Measurements from ENCODE around the gene EML6.
A peak's percentile ranks its signal among the peaks of the same experiment; 100 is the strongest.

The EML6 gene

GRCh38 chr2:54950811-54951210 lies 227.3 kb downstream of the EML6 start:
- no peak for DNase-seq

GRCh38 chr2:54952425-54952824 lies 229.0 kb downstream of the EML6 start:
- DNase-seq: no peak

DNA sequence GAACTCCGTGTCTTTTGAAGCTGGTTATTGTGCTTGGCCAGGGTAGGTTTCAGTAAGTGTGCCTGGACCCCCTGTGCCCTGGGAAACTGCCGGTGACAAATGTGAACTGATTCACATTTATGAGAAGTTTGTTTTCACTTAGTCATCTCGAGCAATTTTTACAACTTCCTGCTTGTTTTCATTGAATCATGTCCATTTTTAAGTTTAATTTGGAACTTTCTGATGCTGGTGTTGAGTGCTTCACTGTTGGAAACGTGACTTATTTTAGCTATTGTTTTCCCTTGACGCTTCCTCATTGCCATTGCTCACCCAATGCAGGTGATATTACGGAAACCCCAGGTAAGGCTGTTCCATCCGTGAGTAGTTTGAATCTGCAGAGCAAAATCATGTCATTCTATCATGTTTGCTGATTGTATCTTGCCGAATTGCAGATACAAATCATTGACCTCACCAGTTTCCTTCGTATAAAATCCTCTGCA lies 229.6 kb downstream of the EML6 start:
- DNase-seq: no peak

DNA sequence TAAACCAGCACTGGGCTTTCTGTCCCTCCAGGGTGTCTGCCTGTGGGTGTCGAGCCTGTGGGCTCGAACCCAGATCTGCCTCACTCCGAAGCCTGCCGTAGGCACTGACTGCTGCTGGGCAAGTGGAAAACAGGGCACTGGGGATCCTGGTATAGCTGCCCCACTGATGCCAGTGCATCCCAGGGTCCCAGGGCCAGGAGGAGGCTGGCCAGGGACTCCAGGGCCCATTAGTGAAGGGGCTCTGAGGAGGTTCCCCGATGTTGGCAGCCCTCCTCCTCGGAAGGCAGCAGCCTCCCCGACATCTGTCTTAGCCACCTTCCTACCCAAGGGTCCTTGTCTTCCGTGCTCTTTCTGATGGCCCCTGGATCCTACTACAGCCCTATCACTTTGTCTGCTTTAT lies 230.7 kb downstream of the EML6 start:
- DNase-seq: no peak

GRCh38 chr2:54954705-54955357 lies 231.4 kb downstream of the EML6 start:
- DNase-seq: peak; percentile 57

- DNase-seq: peak; percentile 41
Observed at GRCh38 chr2:54955358-54956110, 232.1 kb downstream of the EML6 start.

GRCh38 chr2:54956111-54956627 lies 232.7 kb downstream of the EML6 start:
- peak; percentile 94 for DNase-seq

- peak; percentile 82 for DNase-seq
Observed at GRCh38 chr2:54957321-54957999, 234.0 kb downstream of the EML6 start.

GRCh38 chr2:54958717-54959371 lies 235.4 kb downstream of the EML6 start:
- no peak for DNase-seq

- no peak for DNase-seq
Observed at GRCh38 chr2:54960164-54960563, 236.7 kb downstream of the EML6 start.

DNA sequence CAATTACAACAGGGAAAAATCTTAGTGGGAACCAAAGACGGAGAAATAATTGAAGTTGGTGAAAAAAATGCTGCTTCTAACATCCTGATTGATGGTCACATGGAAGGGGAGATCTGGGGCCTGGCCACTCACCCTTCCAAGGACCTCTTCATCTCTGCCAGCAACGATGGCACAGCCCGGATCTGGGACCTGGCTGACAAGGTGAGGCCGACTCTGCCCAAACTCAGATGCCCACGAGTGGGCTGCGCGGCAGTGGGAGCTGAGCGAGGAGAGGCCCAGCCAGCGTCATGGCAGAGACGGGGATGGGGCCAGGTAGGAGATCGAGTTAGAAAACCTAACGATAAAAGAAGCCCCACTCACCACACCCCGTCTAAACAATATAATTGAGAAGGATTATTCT lies 239.0 kb downstream of the EML6 start:
- DNase-seq: no peak

GRCh38 chr2:54962935-54963440 lies 239.5 kb downstream of the EML6 start:
- DNase-seq: no peak

DNA sequence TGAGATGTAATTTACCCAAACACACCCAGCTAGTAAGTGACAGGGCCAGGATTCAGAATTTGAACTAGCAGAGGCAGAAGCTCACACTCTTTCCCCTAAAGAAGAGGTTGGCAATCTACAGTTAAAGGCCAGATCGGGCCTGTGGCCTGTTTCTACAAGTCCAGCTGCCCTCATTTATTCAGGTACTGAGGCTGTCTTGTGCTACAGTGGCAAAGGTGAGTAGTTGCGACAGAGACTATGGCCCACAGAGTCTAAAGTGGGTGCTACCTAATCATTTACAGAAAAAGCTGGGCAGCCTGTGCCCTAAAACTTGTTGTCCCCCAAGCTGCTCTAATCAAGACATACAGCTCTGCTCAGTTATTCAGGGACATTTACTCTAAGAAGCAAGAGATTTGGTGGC lies 240.0 kb downstream of the EML6 start:
- DNase-seq: no peak

DNA sequence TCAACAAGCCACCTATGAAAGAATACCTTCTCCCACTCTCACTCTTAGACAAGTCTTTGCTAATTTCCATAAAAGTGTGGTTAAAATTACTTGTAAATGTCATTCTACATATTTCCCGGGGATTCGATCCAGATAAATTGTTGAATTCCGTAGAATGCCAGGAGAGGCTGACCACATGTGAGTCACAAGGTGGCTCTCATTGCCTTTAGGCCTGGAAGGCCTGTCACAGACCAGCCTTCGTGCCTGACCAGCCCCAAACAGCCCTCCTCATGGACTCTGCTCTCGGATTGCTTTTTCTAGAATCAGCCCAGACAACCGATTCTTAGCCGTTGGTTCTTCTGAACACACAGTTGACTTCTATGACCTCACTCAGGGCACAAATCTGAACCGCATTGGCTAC lies 240.8 kb downstream of the EML6 start:
- no peak for DNase-seq

GRCh38 chr2:54964816-54965215 lies 241.4 kb downstream of the EML6 start:
- no peak for DNase-seq

GRCh38 chr2:54965425-54965824 lies 242.0 kb downstream of the EML6 start:
- DNase-seq: no peak

DNA sequence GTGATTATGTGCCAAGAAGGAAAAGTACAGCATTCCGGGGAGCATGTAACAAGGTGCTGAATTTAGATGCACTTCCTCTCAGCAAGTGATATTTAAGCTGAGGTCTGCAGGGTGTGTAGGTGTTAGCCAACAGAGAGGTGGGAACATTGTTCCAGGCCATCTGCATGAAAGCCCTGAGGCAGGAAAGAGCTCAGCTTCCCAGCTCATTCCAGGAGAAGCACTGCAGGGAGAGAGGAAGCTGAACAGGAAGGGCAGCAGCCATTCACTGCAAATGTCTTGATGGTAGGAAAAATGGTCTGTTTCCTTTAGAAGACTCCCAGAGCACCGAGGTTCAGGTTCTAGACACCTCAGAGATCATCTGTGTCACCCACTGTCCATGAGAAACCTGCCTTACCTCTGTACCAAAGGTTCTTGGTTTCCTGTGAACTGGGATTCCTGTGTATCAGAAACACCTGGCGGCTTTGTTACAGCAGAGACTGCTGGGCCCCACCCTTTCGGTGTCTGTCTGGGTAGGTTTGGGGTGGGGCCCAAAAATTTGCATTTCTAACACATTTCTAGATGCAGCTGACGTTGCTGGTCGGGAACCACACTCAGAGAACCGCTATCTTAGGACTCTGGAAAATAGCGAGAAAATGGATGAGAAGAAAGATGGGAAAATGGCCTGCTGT lies 242.8 kb downstream of the EML6 start:
- no peak for DNase-seq

DNA sequence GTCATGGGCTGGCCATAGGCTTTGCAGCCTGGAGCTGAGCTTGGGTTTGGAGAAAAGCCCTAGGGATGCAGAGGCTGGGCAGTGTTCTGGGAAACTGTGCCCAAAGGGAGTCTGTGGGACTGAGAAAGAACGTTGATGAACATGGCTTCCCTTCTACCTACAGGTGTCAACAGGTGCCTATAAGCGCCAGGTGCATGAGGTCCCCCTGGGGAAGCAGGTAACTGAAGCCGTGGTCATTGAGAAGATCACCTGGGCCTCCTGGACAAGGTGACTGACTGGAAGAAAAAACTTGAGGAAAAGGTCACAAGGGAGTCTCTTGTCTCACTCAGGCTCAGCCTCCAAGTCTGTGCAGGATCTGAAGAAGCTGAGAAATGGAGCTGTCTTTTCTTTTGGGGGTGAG lies 243.4 kb downstream of the EML6 start:
- no peak for DNase-seq

DNA sequence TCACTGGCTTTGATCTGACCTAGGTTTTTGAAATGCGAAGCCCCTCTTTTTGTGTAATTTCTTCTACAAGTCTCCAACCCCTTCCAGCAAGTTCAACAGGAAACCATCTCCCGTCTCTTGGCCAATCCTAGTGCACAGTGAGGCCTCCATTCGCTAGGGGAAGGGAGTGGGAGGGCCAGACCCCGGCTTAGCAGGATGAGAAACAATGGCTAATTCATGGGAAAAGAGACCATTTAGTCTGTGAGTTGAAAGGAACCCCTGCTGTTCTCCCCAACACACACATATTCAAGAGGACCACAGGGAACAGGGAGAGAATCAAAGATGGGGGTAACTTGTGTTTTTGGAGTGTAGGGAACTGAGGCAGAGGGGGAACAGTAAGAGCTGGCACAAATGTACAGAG lies 243.8 kb downstream of the EML6 start:
- DNase-seq: no peak

DNA sequence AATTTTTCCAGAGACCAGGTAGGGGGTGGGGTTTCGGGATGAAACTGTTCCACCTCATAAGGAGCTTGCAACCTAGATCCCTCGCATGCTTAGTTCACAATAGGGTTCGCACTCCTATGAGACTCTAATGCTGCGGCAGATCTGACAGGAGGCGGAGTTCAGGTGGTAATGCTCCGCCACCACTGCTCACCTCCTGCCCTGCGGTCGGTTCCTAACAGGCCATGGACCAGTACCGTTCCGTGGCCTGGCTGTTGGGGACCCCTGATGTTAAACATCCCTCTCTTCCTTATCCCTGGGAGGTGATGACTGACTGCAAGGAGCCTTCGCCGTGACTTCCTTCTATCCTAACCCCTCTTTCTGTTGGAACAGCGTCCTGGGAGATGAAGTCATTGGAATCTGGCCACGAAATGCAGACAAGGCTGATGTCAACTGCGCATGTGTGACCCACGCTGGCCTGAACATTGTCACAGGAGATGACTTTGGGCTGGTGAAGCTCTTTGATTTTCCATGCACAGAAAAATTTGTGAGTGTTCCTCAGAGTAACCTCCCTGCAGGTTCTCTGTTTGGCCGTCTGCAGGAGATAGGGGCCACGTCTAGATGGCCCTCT lies 244.4 kb downstream of the EML6 start:
- no peak for DNase-seq

DNA sequence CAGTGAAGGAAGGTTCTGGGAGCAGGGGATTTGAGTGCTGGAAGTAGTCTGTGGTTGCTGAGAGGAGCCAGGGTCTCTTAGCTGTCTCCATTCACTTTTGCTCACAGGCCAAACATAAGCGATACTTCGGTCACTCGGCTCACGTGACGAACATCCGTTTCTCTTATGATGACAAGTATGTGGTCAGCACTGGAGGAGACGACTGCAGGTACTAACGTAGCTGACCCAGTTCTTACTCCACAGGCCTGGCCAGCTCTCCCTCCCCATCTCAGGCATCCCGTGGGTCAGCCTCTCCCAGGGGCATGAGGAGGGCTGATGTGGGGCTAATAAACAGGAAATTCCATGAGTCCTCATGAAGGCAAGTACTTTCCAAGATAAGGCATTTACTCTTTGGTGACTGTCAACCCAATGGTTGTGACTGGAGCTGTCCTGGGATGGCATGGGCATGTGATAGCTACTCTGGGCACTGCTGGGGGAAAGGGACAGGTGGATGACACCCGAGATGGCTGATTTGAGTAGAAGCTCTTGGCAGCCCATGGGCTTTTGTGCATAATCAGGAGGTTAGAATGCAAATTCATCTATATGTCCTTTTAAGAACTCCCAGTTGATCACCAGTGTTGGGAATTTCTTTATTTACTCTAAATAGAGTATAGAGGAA lies 245.2 kb downstream of the EML6 start:
- no peak for DNase-seq

All from NCI-H82 (cell line).